ENCODE measurements around the gene F2.

- TF ChIP-seq MEIS1 (CRISPR knock-in tag; IDR thresholded peaks at IDR 0.05; ENCODE audit: borderline replicate concordance) (peak; percentile 90; the same call in 1 of the 2 replicates), CTCF (CRISPR knock-in tag; IDR thresholded peaks at IDR 0.05) (no peak), NONO (IDR thresholded peaks at IDR 0.05) (no peak), NONO (CRISPR knock-in tag; conservative IDR thresholded peaks at IDR 0.05) (peak; percentile 90), SRSF9 (IDR thresholded peaks at IDR 0.05; ENCODE audit: borderline replicate concordance, insufficient read depth, low read depth, low read length, poor library complexity, severe bottlenecking) (no peak), EP300 (IDR thresholded peaks at IDR 0.05; ENCODE audit: low read depth in 2 of 2, low read length in 2 of 2) (peak in 1 of 2 experiments; percentile 37; a peak in 2 of 4 replicates), EP300 (CRISPR knock-in tag; IDR thresholded peaks at IDR 0.05; ENCODE audit: borderline replicate concordance) (no peak), ERF (CRISPR knock-in tag; IDR thresholded peaks at IDR 0.05) (peak; percentile 61; the same call in 1 of the 2 replicates)
These were observed 18.6 kb upstream of the F2 start, which contains the start of the genes ARHGAP1 and ZNF408 for GRCh38 chr11:46700241-46701077.
